Measurements from ENCODE around the gene PRDM10.

DNA sequence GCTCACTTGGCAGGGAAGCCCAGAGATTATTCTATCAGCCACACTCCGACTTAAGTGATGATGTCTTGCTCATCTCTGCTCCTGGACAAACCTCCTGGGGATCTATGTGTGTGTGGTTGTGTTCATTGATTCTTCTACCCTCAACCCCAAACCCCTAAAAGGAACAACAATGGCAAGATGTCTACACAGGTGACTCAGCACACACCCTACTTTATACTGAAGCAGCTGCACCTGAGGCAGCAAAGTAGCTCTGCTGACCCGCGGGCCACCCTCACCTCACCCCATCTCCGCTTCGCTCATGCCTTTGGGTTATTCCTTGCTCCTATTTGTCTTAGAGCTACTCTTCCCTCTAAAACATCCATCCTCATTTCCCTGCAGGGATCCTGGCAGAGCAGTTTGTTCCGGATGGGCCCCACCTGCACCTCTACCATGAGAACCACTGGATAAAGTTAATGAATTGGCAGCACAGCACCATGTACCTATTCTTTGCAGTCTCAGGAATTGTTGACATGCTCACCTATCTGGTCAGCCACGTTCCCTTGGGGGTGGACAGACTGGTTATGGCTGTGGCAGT is 148.3 kb downstream of the PRDM10 start:
- TF ChIP-seq, protein P1, sequence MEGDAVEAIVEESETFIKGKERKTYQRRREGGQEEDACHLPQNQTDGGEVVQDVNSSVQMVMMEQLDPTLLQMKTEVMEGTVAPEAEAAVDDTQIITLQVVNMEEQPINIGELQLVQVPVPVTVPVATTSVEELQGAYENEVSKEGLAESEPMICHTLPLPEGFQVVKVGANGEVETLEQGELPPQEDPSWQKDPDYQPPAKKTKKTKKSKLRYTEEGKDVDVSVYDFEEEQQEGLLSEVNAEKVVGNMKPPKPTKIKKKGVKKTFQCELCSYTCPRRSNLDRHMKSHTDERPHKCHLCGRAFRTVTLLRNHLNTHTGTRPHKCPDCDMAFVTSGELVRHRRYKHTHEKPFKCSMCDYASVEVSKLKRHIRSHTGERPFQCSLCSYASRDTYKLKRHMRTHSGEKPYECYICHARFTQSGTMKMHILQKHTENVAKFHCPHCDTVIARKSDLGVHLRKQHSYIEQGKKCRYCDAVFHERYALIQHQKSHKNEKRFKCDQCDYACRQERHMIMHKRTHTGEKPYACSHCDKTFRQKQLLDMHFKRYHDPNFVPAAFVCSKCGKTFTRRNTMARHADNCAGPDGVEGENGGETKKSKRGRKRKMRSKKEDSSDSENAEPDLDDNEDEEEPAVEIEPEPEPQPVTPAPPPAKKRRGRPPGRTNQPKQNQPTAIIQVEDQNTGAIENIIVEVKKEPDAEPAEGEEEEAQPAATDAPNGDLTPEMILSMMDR (IDR thresholded peaks at IDR 0.05; ENCODE audit: low read depth, low read length) = no peak
- no peak for TF ChIP-seq POLR2A (IDR thresholded peaks at IDR 0.05; ENCODE audit: extremely low read depth, insufficient read length)

All from NB4 (cell line).